GM13976 (cell line): Measurements from ENCODE around the gene PHF21A.

Source experiments
- DNase-seq: peaks from one replicate; pipeline ENCODE4 v3.0.0; 2012; ENCODE audit warnings: low spot score
- in situ Hi-C: fragments of 300-500 bp; cut with MboI; formaldehyde crosslinking; loops from one replicate; pipeline ENCODE4 v1.12.0; 2022; ENCODE audit warnings: low sequenced_read_pairs, mixed read lengths, inconsistent platforms; ENCODE audit not compliant: unreplicated experiment
- TF ChIP-seq, protein P1 (sequence below): IDR thresholded peaks from 2 replicates; pipeline ENCODE4 v1.5.1; 2012; ENCODE audit warnings: borderline replicate concordance, mild to moderate bottlenecking; ENCODE audit not compliant: insufficient read depth; ENCODE audit errors: extremely low read depth, missing control alignments, control extremely low read depth

Gene PHF21A

DNA sequence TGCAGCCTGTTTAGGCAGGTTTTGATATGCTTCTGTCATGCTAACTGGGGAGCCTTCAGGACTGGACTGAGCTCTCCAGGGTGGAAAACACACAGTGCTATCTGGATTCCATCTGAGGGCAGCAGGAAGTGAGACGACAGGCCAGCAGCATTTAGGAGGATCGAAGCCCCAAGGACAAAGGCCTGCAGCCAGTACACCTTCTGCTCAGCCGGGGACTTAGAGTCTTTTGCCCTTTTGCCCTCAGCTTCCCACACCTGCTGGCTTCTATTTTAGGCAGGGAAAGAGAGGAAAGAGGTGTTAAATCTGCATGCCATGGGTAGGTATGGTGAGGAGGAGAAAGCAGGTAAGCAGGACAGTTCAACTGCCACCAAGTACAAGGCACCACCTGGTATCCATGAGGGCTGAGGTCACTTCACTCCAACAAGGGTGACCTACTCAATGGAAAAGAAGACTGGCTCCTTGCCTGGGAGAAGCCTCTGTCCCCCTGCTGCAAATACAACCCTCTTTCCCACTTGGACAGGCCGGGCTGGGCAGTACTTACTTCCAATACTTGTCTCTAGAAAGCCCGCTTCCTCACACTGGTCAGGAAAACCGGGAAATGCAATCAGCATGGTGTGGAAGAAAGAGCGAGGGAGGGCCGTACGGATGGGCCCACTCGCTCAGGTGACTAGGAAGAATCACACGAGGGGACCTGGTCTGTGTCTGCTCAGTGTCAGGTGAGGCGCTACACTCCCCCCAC is 186.5 kb downstream of the PHF21A start:
- TF ChIP-seq, protein P1, sequence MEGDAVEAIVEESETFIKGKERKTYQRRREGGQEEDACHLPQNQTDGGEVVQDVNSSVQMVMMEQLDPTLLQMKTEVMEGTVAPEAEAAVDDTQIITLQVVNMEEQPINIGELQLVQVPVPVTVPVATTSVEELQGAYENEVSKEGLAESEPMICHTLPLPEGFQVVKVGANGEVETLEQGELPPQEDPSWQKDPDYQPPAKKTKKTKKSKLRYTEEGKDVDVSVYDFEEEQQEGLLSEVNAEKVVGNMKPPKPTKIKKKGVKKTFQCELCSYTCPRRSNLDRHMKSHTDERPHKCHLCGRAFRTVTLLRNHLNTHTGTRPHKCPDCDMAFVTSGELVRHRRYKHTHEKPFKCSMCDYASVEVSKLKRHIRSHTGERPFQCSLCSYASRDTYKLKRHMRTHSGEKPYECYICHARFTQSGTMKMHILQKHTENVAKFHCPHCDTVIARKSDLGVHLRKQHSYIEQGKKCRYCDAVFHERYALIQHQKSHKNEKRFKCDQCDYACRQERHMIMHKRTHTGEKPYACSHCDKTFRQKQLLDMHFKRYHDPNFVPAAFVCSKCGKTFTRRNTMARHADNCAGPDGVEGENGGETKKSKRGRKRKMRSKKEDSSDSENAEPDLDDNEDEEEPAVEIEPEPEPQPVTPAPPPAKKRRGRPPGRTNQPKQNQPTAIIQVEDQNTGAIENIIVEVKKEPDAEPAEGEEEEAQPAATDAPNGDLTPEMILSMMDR, result no peak
- in situ Hi-C loops, result no loop called here
- no peak for DNase-seq

GRCh38 chr11:45933846-45934579 is 187.2 kb downstream of the PHF21A start:
- TF ChIP-seq, protein P1, result no peak
- in situ Hi-C loops, result no loop called here
- DNase-seq, result no peak

DNA sequence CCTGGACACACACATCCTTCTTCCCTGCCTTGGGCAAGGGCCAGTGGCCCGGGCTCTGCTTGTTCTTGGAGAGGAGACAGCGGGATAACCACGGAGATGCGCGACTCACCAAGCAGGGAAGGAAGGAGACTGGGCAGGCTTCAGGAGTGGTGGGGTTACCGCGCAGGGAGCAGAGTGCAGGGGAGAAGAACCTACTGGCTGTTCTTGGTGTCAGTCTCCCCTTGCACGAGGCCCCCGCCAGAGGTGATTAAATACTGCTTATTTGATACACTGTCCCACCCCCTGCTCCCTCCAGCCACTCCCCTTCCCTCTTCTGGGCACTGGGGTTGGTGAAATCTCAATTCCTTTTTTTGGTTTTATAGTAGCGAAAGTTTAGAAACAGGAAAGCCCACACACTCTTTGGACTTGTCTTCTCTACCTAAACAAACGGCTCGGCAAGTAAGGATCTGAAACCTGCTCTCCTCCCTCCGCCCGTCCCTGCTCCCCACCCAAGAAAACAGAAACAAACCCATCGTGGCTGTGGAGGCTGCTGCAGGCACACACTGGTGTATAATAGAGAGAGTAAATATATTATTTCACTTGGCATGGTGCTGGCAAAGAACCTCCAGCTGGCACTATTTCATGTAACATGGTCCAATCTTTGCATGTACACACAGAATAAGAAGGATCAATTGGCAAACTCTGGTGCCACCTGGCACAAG is 188.0 kb downstream of the PHF21A start:
- DNase-seq, result peak; percentile 65
- TF ChIP-seq, protein P1, result no peak
- in situ Hi-C loops, result no loop called here

DNA sequence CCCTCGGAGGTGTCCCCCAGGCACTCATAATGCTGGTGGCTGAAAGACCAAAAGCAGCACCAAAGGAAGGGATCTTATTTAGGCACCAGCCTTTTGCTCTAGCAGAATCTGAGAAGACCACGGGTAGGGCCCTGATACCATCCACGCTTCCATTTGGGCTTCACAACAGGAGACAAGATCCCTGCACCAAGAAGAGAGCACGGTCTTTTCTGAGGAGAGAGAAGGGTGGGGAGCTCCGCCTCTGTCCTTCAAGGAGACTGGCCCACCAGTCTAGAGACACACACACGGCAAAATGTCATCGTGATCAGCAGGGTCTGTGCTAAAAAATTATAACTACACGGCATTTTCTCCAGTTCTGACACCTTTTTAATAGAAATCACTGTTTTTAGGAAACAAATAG is 189.0 kb downstream of the PHF21A start:
- TF ChIP-seq, protein P1, result no peak
- in situ Hi-C loops, result no loop called here
- DNase-seq, result no peak

DNA sequence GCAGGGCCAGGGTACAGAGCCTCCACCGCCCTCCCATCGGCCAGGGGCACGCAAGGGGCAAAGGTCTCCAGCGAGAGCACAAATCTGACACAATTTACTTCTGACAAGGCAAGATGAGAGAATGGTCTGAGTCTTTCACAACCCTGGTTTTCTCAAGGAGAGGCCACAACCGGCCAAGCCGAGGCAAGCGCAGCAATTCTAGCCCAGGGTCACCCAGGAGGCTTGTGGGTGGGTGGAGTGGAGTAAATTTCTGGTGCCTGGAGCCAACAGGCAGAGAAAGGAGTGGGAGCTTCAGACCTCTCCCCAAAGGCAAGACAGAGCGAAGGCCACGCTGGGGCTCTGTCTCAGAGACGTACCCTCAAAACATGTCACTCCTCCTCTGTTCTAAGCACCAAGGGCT is 189.5 kb downstream of the PHF21A start:
- DNase-seq, result peak; percentile 17
- in situ Hi-C loops, result no loop called here
- TF ChIP-seq, protein P1, result no peak

DNA sequence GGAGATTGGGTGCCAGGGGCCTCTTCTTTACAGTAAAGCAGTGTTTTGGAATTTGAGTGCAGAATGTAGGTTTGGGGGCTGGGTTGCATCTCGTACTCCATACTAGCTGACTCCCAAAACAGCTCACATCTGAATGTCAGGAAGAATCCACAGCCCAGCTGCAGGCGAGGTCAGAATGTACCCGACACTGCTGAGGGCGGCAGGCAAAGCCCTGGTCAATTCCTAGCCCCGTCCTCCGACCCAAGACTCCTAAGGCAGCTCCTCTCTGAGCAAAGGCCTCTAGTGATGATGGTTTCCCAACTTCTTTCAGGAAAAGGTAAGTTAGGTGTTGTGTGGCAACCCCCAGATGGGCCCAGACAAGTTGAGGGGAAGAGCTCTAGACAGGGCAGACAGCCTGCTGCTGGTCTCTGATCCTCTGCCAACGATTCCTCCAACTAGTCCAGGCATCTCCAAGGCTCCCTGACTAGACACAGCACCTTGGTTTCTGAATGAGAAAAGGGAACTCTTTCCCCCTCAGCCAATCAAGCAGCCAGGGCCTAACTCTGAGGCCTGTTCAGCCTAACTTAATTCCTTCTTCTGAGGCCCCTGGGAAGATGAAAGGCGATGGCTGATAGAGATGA is 190.2 kb downstream of the PHF21A start:
- TF ChIP-seq, protein P1, result no peak
- DNase-seq, result peak; percentile 23
- in situ Hi-C loops, result no loop called here
